Measurements from ENCODE around the gene PRKCE.

GRCh38 chr2:45691171-45691999 lies 39.9 kb downstream of the PRKCE start:
- TF ChIP-seq FOXJ3 (CRISPR knock-in tag; IDR thresholded peaks at IDR 0.05) (no peak), CTCF (IDR thresholded peaks at IDR 0.05) (no peak), RCOR1 (IDR thresholded peaks at IDR 0.05; ENCODE audit: low read length) (no peak), EP300 (IDR thresholded peaks at IDR 0.05; ENCODE audit: borderline replicate concordance in 1 of 2, low read depth in 1 of 2, low read length in 1 of 2) (no peak), RFX5 (IDR thresholded peaks at IDR 0.05; ENCODE audit: low read length) (no peak), RAD21 (IDR thresholded peaks at IDR 0.05; ENCODE audit: low read length) (no peak), REST (IDR thresholded peaks at IDR 0.05; ENCODE audit: low read depth, low read length) (no peak), SMC3 (IDR thresholded peaks at IDR 0.05; ENCODE audit: low read depth, low read length) (no peak), ZBTB33 (IDR thresholded peaks at IDR 0.05; ENCODE audit: borderline replicate concordance, low read depth) (no peak), JUND (IDR thresholded peaks at IDR 0.05) (no peak), POLR2AphosphoS5 (IDR thresholded peaks at IDR 0.05; ENCODE audit: low read depth, low read length) (no peak), PBX3 (IDR thresholded peaks at IDR 0.05) (peak; percentile 7; the same call in 1 of the 2 replicates), USF2 (IDR thresholded peaks at IDR 0.05; ENCODE audit: borderline replicate concordance, low read depth, low read length) (no peak), IRF3 (IDR thresholded peaks at IDR 0.05; ENCODE audit: low read depth, low read length) (no peak)

Measured in SK-N-SH (cell line).